Trophoblast cell (in vitro differentiated cells and primary cell): ENCODE results near the gene SNRNP48.

ENCODE experiments used
- DNase-seq, 2 donors: peaks; one replicate each; pipeline ENCODE4 v3.0.0-alpha.2; 2016
- H2AFZ ChIP-seq: 2 replicates; pipeline ENCODE4 v1.6.1; 2013; ENCODE audit warnings: low read length, moderate library complexity, mild to moderate bottlenecking; ENCODE audit not compliant: insufficient read depth, poor library complexity
- H2AK5ac ChIP-seq: 2 replicates; pipeline ENCODE4 v1.6.1; 2013; ENCODE audit warnings: mild to moderate bottlenecking, low read length
- H2BK120ac ChIP-seq: 2 replicates; pipeline ENCODE4 v1.6.1; 2013; ENCODE audit warnings: low read length, mild to moderate bottlenecking, moderate library complexity; ENCODE audit not compliant: insufficient read depth, poor library complexity
- H2BK12ac ChIP-seq: 2 replicates; pipeline ENCODE4 v1.6.1; 2013; ENCODE audit warnings: mild to moderate bottlenecking, low read length, moderate library complexity
- H2BK5ac ChIP-seq: 2 replicates; pipeline ENCODE4 v1.6.1; 2013; ENCODE audit warnings: low read length, low read depth, moderate library complexity, mild to moderate bottlenecking; ENCODE audit not compliant: poor library complexity
- H3K14ac ChIP-seq: 2 replicates; pipeline ENCODE4 v1.6.1; 2013; ENCODE audit warnings: mild to moderate bottlenecking, low read length
- H3K18ac ChIP-seq: 2 replicates; pipeline ENCODE4 v1.6.1; 2013; ENCODE audit warnings: mild to moderate bottlenecking, low read length
- H3K23ac ChIP-seq: 2 replicates; pipeline ENCODE4 v1.6.1; 2013; ENCODE audit warnings: low read length
- H3K27ac ChIP-seq: 2 replicates; pipeline ENCODE4 v1.5.1; 2013; ENCODE audit warnings: low read depth, mild to moderate bottlenecking, inconsistent platforms, low read length, moderate library complexity
- H3K27me3 ChIP-seq: 2 replicates; pipeline ENCODE4 v1.6.1; 2013; ENCODE audit warnings: inconsistent platforms, mild to moderate bottlenecking, low read length, moderate library complexity; ENCODE audit not compliant: insufficient read depth
- H3K36me3 ChIP-seq, 2 experiments: 1 replicate in 1 of 2; 2 replicates in 1 of 2; pipeline ENCODE4 v1.6.1; 2013; ENCODE audit warnings: low read length in 2 of 2, mild to moderate bottlenecking in 2 of 2, moderate library complexity in 1 of 2; ENCODE audit not compliant: insufficient read depth in 2 of 2, control insufficient read depth in 1 of 2
- H3K4ac ChIP-seq: 2 replicates; pipeline ENCODE4 v1.6.1; 2013; ENCODE audit warnings: low read depth, mild to moderate bottlenecking, low read length, moderate library complexity
- H3K4me1 ChIP-seq, 2 experiments: 1 replicate in 1 of 2; 2 replicates in 1 of 2; pipeline ENCODE4 v1.6.1; 2013; ENCODE audit warnings: low read length in 2 of 2, mild to moderate bottlenecking in 2 of 2, moderate library complexity in 1 of 2; ENCODE audit not compliant: insufficient read depth in 2 of 2, control insufficient read depth in 1 of 2
- H3K4me2 ChIP-seq: 2 replicates; pipeline ENCODE4 v1.6.1; 2013; ENCODE audit warnings: inconsistent platforms, mild to moderate bottlenecking, low read length, moderate library complexity
- H3K4me3 ChIP-seq: 2 replicates; pipeline ENCODE4 v1.5.1; 2013; ENCODE audit warnings: mild to moderate bottlenecking, low read depth, low read length, inconsistent platforms
- H3K79me1 ChIP-seq: one replicate; pipeline ENCODE4 v1.6.1; 2013; ENCODE audit warnings: low read length
- H3K79me2 ChIP-seq: 2 replicates; pipeline ENCODE4 v1.6.1; 2013; ENCODE audit warnings: low read length, mild to moderate bottlenecking; ENCODE audit not compliant: control insufficient read depth, insufficient read depth, poor library complexity
- H3K9ac ChIP-seq: 2 replicates; pipeline ENCODE4 v1.6.1; 2013; ENCODE audit warnings: mild to moderate bottlenecking, low read length
- H3K9me3 ChIP-seq: 2 replicates; pipeline ENCODE4 v1.6.1; 2013; ENCODE audit warnings: low read depth, mild to moderate bottlenecking, control low read depth, inconsistent platforms, low read length; ENCODE audit not compliant: insufficient read depth
- H4K12ac ChIP-seq: 2 replicates; pipeline ENCODE4 v1.6.1; 2013; ENCODE audit warnings: low read depth, mild to moderate bottlenecking, low read length, moderate library complexity
- H4K8ac ChIP-seq: 2 replicates; pipeline ENCODE4 v1.6.1; 2013; ENCODE audit warnings: low read depth, mild to moderate bottlenecking, low read length, moderate library complexity
- H4K91ac ChIP-seq: one replicate; pipeline ENCODE4 v1.6.1; 2013; ENCODE audit warnings: low read depth, mild to moderate bottlenecking, low read length, moderate library complexity
- WGBS: extraction: QIAGEN DNeasy Blood & Tissue Kit; methylation state at CpG from one replicate; pipeline ENCODE4 v1.1.7; 2013; ENCODE audit warnings: missing lambda C conversion rate; ENCODE audit not compliant: insufficient read length, insufficient coverage; ENCODE audit errors: extremely low coverage; 5-methylcytosine and 5-hydroxymethylcytosine counted together

Gene SNRNP48

DNA sequence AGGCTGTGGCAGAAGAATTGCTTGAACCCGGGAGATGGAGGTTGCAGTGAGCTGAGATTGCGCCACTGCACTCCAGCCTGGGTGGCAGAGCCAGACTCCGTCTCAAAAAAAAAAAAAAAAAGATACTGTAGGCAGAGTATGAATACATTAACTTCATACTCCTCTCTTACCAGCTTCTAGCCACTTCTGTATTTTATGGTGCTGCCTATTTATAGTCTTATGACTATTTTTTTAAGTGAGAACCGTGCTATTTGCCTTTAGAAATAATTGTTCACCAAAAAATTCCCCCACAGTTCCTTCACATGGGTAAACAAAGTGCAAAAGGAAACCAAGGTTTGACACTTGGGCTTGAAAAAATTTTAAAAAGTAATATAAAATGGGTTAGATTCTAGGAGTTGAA lies 1.5 kb upstream of the SNRNP48 start:
- Histone ChIP-seq H4K91ac (no peak overlapping the region), H4K12ac (no peak overlapping the region), H3K4me3 (no peak overlapping the region), H3K79me2 (peaks cover 13% of the 10 kb centered on the region), H3K18ac (no peak overlapping the region), H3K9me3 (no peaks in the 10 kb centered on the region), H3K4ac (no peak overlapping the region), H2AFZ (no peak overlapping the region), H3K79me1 (peaks cover 5% of the 10 kb centered on the region), H3K4me2 (no peak overlapping the region), H2AK5ac (no peak overlapping the region), H2BK120ac (no peak overlapping the region), H3K36me3 (peaks cover 17 to 22% of the 10 kb centered on the region in 2 experiments), H3K27ac (no peak overlapping the region), H2BK12ac (no peak overlapping the region), H3K14ac (no peak overlapping the region), H3K9ac (no peak overlapping the region), H3K4me1 (peaks cover 5 to 7% of the 10 kb centered on the region in 2 experiments), H4K8ac (no peak overlapping the region), H3K27me3 (no peaks in the 10 kb centered on the region), H3K23ac (no peak overlapping the region), H2BK5ac (no peak overlapping the region)
- DNase-seq = no peak
- WGBS = no CpG with 5 or more reads among the region's 4 CpGs

DNA sequence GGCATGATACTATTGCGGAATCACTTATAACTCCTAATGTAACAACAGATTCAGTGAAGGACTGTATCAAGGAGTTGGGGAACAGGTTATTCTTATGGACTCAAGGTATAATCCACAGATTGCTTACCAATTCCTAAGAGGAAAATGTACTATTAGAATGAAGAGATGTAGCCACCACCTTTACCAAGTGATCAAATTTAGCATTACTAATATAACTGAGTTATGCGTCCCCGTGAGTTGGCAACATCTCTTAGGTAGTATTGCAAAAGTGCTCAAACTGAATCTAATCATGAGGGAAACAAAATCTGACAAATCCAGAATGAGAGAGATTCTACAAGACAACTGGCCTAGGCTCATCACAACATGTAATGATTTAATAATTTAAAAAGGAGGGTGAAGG lies 777 bp upstream of the SNRNP48 start:
- H4K8ac ChIP-seq = no peak overlapping the region
- WGBS = no CpG with 5 or more reads among the region's 3 CpGs
- H2BK12ac ChIP-seq = no peak overlapping the region
- DNase-seq = peak in 1 of 2 donors; percentile 3
- H3K4me3 ChIP-seq = no peak overlapping the region
- H3K4ac ChIP-seq = no peak overlapping the region
- H3K23ac ChIP-seq = no peak overlapping the region
- H3K14ac ChIP-seq = no peak overlapping the region
- H3K79me2 ChIP-seq = peaks cover 13% of the 10 kb centered on the region
- no peak overlapping the region for H3K27ac ChIP-seq
- H3K9me3 ChIP-seq = no peaks in the 10 kb centered on the region
- peaks cover 5% of the 10 kb centered on the region for H3K79me1 ChIP-seq
- H3K27me3 ChIP-seq = no peaks in the 10 kb centered on the region
- no peak overlapping the region for H2AK5ac ChIP-seq
- no peak overlapping the region for H2BK5ac ChIP-seq
- peaks cover 11 to 14% of the 10 kb centered on the region in 2 experiments for H3K36me3 ChIP-seq
- no peak overlapping the region for H2AFZ ChIP-seq
- H3K18ac ChIP-seq = no peak overlapping the region
- no peak overlapping the region for H4K91ac ChIP-seq
- H4K12ac ChIP-seq = no peak overlapping the region
- no peak overlapping the region for H2BK120ac ChIP-seq
- H3K4me1 ChIP-seq = peaks cover 5 to 7% of the 10 kb centered on the region in 2 experiments
- no peak overlapping the region for H3K4me2 ChIP-seq
- H3K9ac ChIP-seq = no peak overlapping the region

- no CpG with 5 or more reads among the region's 10 CpGs for WGBS
- peak in 1 of 2 donors; percentile 29 for DNase-seq
- no peak overlapping the region for H3K14ac ChIP-seq
- no peaks in the 10 kb centered on the region for H3K27me3 ChIP-seq
- H3K4ac ChIP-seq = peak overlapping the region; percentile 98
- H2AFZ ChIP-seq = no peak overlapping the region
- H2BK12ac ChIP-seq = no peak overlapping the region
- H3K4me3 ChIP-seq = peak overlapping the region; percentile 90
- H3K4me2 ChIP-seq = peak overlapping the region; percentile 65
- peaks cover 2 to 7% of the 10 kb centered on the region in 2 experiments for H3K36me3 ChIP-seq
- no peak overlapping the region for H2AK5ac ChIP-seq
- no peak overlapping the region for H4K8ac ChIP-seq
- H4K91ac ChIP-seq = no peak overlapping the region
- H3K18ac ChIP-seq = no peak overlapping the region
- peaks cover 5 to 7% of the 10 kb centered on the region in 2 experiments for H3K4me1 ChIP-seq
- H3K79me1 ChIP-seq = peaks cover 5% of the 10 kb centered on the region
- H3K27ac ChIP-seq = no peak overlapping the region
- H3K9me3 ChIP-seq = no peaks in the 10 kb centered on the region
- no peak overlapping the region for H2BK120ac ChIP-seq
- H3K79me2 ChIP-seq = peaks cover 13% of the 10 kb centered on the region
- H3K23ac ChIP-seq = no peak overlapping the region
- no peak overlapping the region for H4K12ac ChIP-seq
- H3K9ac ChIP-seq = no peak overlapping the region
- H2BK5ac ChIP-seq = no peak overlapping the region
Observed at GRCh38 chr6:7590918-7591302, 912 bp downstream of the SNRNP48 start.

DNA sequence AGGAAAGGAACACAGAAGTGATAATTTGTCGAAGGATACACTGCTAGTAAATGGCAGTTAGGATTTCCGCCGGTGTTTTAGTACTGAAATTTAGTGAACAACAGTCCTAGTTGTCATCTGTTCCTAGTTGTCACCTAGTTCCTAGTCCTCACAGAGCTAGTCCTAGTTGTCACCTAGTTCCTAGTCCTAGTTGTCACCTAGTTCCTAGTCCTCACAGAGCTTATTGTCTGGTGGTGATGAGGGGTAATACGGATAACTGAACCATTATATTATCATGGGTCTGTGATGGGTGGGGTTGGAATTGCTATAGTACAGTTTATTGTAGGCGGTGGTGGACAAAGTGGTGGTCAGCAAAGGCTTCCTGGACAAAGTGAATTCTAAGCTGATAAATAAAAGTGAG lies 1.8 kb downstream of the SNRNP48 start:
- Histone ChIP-seq H3K36me3 (peaks cover 4 to 8% of the 10 kb centered on the region in 2 experiments), H4K8ac (no peak overlapping the region)
- no CpG with 5 or more reads among the region's 5 CpGs for WGBS

More for the DNA sequence above, 1.8 kb downstream of the SNRNP48 start:
- Histone ChIP-seq H2AK5ac (no peak overlapping the region), H3K9ac (no peak overlapping the region), H3K79me2 (peaks cover 13% of the 10 kb centered on the region), H3K4me2 (no peak overlapping the region), H3K9me3 (no peaks in the 10 kb centered on the region), H3K27ac (no peak overlapping the region), H2AFZ (no peak overlapping the region), H4K91ac (no peak overlapping the region), H2BK12ac (no peak overlapping the region), H3K27me3 (no peaks in the 10 kb centered on the region), H2BK5ac (no peak overlapping the region), H3K4me1 (peaks cover 5 to 7% of the 10 kb centered on the region in 2 experiments), H4K12ac (no peak overlapping the region), H3K79me1 (peaks cover 5% of the 10 kb centered on the region), H2BK120ac (no peak overlapping the region), H3K14ac (no peak overlapping the region), H3K4ac (peak overlapping the region; percentile 78), H3K4me3 (no peak overlapping the region), H3K18ac (no peak overlapping the region), H3K23ac (peak overlapping the region; percentile 86)
- no peak for DNase-seq
